Activated CD8-positive, alpha-beta memory T cell treated with anti-CD3 and anti-CD28 coated beads, Interleukin-2, amount 50 U/mL, for 48 hours (primary cell): ENCODE results near the gene RGS19.

ENCODE experiments used
- DNase-seq: peaks from one replicate; pipeline ENCODE4 v3.0.0-alpha.2; 2020

Gene RGS19

GRCh38 chr20:64076061-64076997 is 3.0 kb downstream of the RGS19 start:
- DNase-seq: no peak

GRCh38 chr20:64075556-64075955 is 3.8 kb downstream of the RGS19 start:
- DNase-seq: no peak

GRCh38 chr20:64074963-64075362 is 4.4 kb downstream of the RGS19 start:
- no peak for DNase-seq

- DNase-seq: no peak
Observed at GRCh38 chr20:64074184-64074789, 5.0 kb downstream of the RGS19 start.

- no peak for DNase-seq
Observed at GRCh38 chr20:64073476-64074183, 5.7 kb downstream of the RGS19 start.

GRCh38 chr20:64072498-64073063 is 6.7 kb downstream of the RGS19 start:
- no peak for DNase-seq

GRCh38 chr20:64071341-64072332 is 7.7 kb downstream of the RGS19 start:
- no peak for DNase-seq

GRCh38 chr20:64070244-64070993 is 8.9 kb downstream of the RGS19 start:
- DNase-seq: no peak

GRCh38 chr20:64069614-64070243 is 9.6 kb downstream of the RGS19 start:
- no peak for DNase-seq

GRCh38 chr20:64069209-64069613 is 10.1 kb downstream of the RGS19 start:
- no peak for DNase-seq

GRCh38 chr20:64068386-64069208 is 10.7 kb downstream of the RGS19 start:
- DNase-seq: no peak

GRCh38 chr20:64067733-64068307 is 11.5 kb downstream of the RGS19 start:
- no peak for DNase-seq

- DNase-seq: no peak
Observed at GRCh38 chr20:64067005-64067632, 12.2 kb downstream of the RGS19 start.

GRCh38 chr20:64065974-64066343 is 13.4 kb downstream of the RGS19 start:
- DNase-seq: no peak

- DNase-seq: no peak
Observed at GRCh38 chr20:64065062-64065973, 14.0 kb downstream of the RGS19 start.

GRCh38 chr20:64064145-64064698 is 15.1 kb downstream of the RGS19 start:
- DNase-seq: no peak

GRCh38 chr20:64063389-64064144 is 15.8 kb downstream of the RGS19 start:
- no peak for DNase-seq
